Measurements from ENCODE around the gene ANO3.

The ANO3 gene

GRCh38 chr11:26706181-26706580 is 374.3 kb downstream of the ANO3 start:
- Histone ChIP-seq H3K27ac (ENCODE audit: low read depth, low read length) (no peak overlapping the region), H3K27me3 (ENCODE audit: control insufficient read depth in 5 of 5, insufficient read depth in 4 of 5, low read length in 5 of 5) (no peaks in the 10 kb centered on the region), H3K9ac (ENCODE audit: low read length in 5 of 5) (no peak overlapping the region), H3K4me1 (ENCODE audit: control insufficient read depth in 5 of 5, insufficient read depth in 5 of 5, low read length in 5 of 5) (no peaks in the 10 kb centered on the region), H3K36me3 (ENCODE audit: control insufficient read depth in 5 of 5, insufficient read depth in 5 of 5, low read length in 5 of 5) (no peaks in the 10 kb centered on the region), H3K4me3 (ENCODE audit: low read depth in 1 of 5, low read length in 5 of 5) (no peak overlapping the region), H3K9me3 (ENCODE audit: control insufficient read depth in 5 of 5, low read length in 5 of 5) (no peaks in the 10 kb centered on the region)

- Histone ChIP-seq H3K4me1 (ENCODE audit: control insufficient read depth in 5 of 5, insufficient read depth in 5 of 5, low read length in 5 of 5) (no peaks in the 10 kb centered on the region), H3K9ac (ENCODE audit: low read length in 5 of 5) (no peak overlapping the region), H3K4me3 (ENCODE audit: low read depth in 1 of 5, low read length in 5 of 5) (no peak overlapping the region), H3K27ac (ENCODE audit: low read depth, low read length) (no peak overlapping the region), H3K36me3 (ENCODE audit: control insufficient read depth in 5 of 5, insufficient read depth in 5 of 5, low read length in 5 of 5) (no peaks in the 10 kb centered on the region), H3K27me3 (ENCODE audit: control insufficient read depth in 5 of 5, insufficient read depth in 4 of 5, low read length in 5 of 5) (no peaks in the 10 kb centered on the region), H3K9me3 (ENCODE audit: control insufficient read depth in 5 of 5, low read length in 5 of 5) (no peaks in the 10 kb centered on the region)
Measured at GRCh38 chr11:26708736-26709456, 377.0 kb downstream of the ANO3 start.

GRCh38 chr11:26710489-26710888 is 378.6 kb downstream of the ANO3 start:
- Histone ChIP-seq H3K4me1 (ENCODE audit: control insufficient read depth in 5 of 5, insufficient read depth in 5 of 5, low read length in 5 of 5) (no peaks in the 10 kb centered on the region), H3K9me3 (ENCODE audit: control insufficient read depth in 5 of 5, low read length in 5 of 5) (no peaks in the 10 kb centered on the region), H3K9ac (ENCODE audit: low read length in 5 of 5) (no peak overlapping the region), H3K36me3 (ENCODE audit: control insufficient read depth in 5 of 5, insufficient read depth in 5 of 5, low read length in 5 of 5) (no peaks in the 10 kb centered on the region), H3K4me3 (ENCODE audit: low read depth in 1 of 5, low read length in 5 of 5) (no peak overlapping the region), H3K27ac (ENCODE audit: low read depth, low read length) (no peak overlapping the region), H3K27me3 (ENCODE audit: control insufficient read depth in 5 of 5, insufficient read depth in 4 of 5, low read length in 5 of 5) (no peaks in the 10 kb centered on the region)

- H3K9me3 ChIP-seq (ENCODE audit: control insufficient read depth in 5 of 5, low read length in 5 of 5) = no peaks in the 10 kb centered on the region
- no peak overlapping the region for H3K27ac ChIP-seq (ENCODE audit: low read depth, low read length)
- H3K9ac ChIP-seq (ENCODE audit: low read length in 5 of 5) = no peak overlapping the region
- no peaks in the 10 kb centered on the region for H3K27me3 ChIP-seq (ENCODE audit: control insufficient read depth in 5 of 5, insufficient read depth in 4 of 5, low read length in 5 of 5)
- H3K4me1 ChIP-seq (ENCODE audit: control insufficient read depth in 5 of 5, insufficient read depth in 5 of 5, low read length in 5 of 5) = no peaks in the 10 kb centered on the region
- no peaks in the 10 kb centered on the region for H3K36me3 ChIP-seq (ENCODE audit: control insufficient read depth in 5 of 5, insufficient read depth in 5 of 5, low read length in 5 of 5)
- no peak overlapping the region for H3K4me3 ChIP-seq (ENCODE audit: low read depth in 1 of 5, low read length in 5 of 5)
Measured at GRCh38 chr11:26712497-26712896, 380.6 kb downstream of the ANO3 start.
